ENCODE measurements around the gene TSEN2. TPM values are rescaled to one million over a fixed set of nuclear protein-coding genes. Genes with fewer than 3 reads are reported as not detected.
"Not testable (repeated sequence)": the region's sequence is repeated elsewhere in the genome, so short reads cannot be mapped to it uniquely, and the experiment has no call there.

TSEN2 gene
- polyA plus RNA-seq, 4 donors: 16.9 to 36.5 (median 25.7) TPM

DNA sequence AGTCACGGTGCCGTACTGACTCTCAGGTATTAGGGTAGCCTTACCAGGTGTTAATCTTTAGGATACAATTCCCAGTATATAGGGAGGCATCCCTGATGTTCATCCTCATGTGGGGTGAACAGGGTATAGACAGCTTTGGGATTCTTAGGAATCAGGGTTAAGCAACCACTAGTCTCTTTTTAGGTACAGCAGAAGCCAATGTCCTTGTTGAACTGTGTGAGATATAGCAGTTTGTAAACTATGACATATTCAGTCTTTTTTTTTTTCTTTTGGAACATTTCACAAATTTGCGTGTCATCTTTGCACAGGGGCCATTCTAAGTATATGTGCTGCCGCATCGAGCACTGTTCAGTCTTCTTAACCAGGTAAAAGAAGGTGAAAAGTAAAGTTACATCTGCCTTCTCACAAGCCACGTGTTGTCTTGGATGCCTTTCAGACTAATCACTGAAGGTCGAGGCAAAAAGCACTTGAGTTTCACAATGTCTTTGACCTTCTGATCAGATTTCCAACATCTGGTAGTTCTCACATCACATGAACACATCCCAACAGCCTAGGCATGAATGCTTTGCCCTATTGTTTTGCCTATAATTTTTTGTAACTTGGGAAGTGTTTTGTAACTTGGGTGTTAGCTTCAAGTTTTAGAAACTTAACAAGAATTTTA lies 17.2 kb downstream of the TSEN2 start:
- DNase-seq (ENCODE audit: low read depth in 4 of 4, low spot score in 2 of 4): no peak

DNA sequence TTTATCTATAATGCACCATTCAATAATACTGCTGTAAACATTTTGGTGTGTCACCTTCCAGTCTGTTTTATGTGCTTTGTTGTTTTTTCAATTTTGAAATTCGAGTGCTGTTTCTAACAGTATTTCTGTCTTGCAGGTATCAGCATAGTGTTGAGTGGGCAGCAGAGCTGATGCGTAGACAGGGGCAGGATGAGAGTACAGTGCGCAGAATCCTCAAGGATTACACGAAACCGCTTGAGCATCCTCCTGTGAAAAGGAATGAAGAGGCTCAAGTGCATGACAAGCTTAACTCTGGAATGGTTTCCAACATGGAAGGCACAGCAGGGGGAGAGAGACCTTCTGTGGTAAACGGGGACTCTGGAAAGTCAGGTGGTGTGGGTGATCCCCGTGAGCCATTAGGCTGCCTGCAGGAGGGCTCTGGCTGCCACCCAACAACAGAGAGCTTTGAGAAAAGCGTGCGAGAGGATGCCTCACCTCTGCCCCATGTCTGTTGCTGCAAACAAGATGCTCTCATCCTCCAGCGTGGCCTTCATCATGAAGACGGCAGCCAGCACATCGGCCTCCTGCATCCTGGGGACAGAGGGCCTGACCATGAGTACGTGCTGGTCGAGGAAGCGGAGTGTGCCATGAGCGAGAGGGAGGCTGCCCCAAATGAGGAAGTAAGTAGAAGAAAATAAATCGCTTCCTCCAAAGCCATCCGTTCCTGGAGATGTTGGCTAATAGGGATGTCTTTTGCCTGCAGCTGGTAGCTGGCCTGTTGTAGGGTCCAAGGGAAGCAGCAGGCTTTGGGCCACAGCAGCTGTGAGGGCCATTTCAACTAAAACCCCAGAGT lies 19.1 kb downstream of the TSEN2 start:
- no peak for DNase-seq (ENCODE audit: low read depth in 4 of 4, low spot score in 2 of 4)

DNA sequence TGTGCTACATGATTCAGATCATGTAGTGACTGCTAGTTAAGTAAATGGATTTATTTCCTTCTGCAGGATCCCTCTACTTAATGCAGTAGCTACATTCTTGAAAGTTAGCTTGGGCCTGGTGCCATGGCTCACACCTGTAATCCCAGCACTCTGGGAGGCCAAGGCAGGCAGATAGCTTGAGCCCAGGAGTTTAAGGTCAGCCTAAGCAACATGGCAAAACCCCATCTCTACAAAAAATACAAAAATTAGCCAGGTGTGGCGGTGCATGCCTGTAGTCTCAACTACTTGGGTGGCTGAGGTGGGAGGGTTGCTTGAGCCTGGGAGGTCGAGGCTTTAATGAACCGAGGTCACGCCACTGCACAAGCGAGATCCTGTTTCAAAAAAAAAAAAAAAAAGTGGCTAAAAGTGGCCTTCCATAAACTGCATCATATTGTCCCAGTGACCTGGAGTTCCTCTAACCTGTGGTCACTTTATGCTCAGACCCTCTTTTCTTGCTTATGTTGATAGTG lies 22.0 kb downstream of the TSEN2 start:
- DNase-seq (ENCODE audit: low read depth in 4 of 4, low spot score in 2 of 4): no peak

DNA sequence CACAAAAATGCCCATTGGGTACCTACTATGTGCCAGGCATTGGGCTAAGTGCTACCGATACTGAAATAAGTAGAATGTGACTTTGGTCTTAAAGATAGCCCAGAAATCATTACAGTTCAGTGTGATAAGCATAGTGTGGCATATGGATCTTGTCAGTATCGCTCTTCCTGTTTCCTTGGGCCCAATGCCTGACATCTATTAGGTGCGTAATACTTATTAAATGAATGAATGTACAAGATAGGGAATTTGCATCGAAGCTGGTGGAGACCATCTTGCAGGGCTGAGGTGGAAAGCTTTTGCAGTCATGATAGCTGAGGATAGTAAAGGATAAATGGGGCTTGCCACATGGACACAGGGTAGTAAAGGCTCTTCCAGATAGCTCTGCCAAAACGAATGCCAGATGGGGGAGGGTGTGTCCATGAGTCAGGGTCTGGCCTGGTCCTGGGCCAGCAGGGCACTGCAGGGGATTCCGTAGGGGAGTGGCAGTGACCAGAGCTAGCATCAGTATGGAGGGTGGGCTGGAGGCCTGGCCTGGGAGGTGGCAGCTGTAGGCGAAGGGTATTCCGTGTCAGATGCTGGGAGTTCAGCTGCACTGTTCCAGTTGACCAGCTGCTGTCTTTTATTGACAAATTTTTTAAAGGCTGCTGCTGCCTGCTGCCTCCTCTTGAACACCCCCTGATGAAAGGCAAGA lies 23.5 kb downstream of the TSEN2 start:
- no peak for DNase-seq (ENCODE audit: low read depth in 4 of 4, low spot score in 2 of 4)

DNA sequence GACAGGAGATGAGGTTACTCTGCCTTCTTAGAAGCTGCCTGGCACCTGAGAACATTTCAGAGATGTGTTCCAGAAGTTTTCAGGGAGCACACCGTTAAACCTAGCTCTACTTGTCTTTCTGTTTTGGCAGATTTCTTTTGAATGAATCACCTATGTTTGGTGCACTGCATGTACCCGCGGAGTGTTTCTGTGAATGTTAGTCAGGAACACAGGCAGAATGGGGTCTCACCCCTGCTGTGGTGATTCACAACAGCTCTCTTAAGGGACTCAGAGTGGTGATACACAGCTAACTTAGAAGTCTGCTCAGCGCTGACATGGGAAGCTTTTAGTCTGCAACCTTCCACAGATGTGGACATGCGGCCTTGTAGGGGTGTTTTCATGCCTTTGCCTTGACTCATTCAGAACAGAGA lies 24.0 kb downstream of the TSEN2 start:
- DNase-seq (ENCODE audit: low read depth in 4 of 4, low spot score in 2 of 4): no peak

DNA sequence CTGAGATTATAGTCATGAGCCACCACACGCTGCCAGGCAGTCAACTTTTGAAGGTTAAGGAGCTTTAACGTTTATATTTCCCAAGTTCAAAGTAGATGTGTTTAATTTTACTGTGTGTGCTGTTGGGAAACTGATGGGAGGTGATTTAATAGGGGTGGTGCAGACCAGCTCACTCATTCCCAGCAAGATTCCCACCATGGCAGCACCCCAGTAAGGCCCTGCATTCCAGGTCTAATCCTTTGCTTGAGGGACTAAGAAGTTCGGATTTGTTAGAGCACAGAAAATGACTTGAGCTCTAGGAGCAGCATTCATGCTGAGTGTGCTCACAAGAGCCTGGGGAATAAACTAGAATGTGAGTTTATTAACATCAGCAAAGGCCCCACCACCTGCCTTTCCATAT lies 25.2 kb downstream of the TSEN2 start:
- no peak for DNase-seq (ENCODE audit: low read depth in 4 of 4, low spot score in 2 of 4)

DNA sequence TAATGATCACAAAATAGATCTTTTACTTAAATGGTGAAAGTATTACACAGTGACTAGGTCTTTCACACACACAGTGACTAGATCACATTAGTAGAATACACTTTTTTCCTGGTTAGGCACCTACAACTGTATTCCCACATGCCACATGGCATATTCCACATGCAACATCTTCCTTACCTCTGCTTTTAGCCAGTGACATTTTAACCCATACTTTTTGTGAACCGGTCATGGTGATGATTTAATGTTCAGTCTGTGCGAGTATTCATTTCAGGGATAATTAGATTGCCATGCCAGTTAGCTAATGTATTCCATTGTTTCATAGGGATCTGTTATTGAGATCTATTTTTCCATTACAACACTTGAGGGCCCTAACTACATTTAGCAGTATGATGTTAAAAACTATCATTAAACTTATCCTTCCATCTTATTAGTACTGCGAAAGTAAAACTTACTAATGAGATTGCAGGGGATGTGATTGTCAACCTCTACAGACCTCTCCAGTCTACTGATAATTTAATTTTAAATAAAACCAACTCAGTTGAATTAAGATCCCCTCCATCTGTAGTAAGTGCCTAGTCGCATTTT lies 28.3 kb downstream of the TSEN2 start:
- no peak for DNase-seq (ENCODE audit: low read depth in 4 of 4, low spot score in 2 of 4)

DNA sequence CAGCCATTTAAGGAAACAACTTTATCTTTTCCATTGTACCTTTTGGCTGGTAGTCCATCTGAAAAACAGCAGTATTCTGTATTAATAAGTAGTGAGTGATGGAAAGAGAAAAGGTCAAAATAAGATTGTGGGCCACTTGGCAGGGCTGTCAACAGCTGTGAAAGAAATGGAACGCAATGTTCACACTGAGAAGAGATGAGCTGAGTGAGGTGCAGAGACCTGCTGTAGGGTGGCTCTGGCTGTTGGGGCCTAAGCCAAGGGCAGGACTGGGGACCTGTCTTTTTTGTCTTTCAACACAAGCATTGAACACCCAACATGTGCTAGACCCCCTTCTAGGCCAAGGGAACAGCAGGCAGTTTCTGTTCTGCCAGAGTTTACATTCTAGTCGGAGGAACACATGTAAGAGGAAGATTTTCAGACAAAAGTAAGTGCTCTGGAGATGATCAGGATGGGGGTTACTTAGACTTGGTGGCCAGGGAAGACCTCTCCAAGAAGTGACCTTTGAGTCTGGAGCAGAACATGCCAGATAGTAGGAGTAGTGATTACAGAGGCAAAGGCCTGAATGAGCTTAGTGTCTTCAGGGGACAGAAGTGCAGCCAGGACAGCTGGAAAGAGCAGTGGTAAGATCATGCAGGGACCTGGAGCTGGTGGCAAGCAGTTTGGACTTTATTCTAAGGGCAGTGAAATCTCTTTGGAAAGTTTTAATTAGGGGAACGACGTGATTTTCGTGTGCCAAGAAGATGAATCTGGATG lies 29.6 kb downstream of the TSEN2 start:
- no peak for DNase-seq (ENCODE audit: low read depth in 4 of 4, low spot score in 2 of 4)

DNA sequence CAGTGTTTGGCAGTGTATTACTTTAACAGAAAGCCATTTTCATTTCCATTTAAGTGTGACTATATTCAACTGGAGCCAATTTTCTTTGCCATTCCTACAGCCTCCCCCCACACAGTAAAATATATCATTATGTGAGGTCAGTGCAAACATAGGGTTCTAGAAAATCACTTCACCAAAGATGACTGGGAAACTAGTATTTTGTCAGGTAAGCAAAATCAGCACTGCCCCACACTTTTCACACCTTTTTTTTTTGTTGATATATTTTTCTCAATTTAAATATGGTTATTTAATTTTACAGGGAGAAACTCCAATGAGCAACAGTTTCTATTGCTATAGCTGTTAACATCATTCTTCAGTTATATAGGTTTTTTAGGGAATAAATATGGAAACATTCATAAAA lies 31.4 kb downstream of the TSEN2 start:
- no peak for DNase-seq (ENCODE audit: low read depth in 4 of 4, low spot score in 2 of 4)

DNA sequence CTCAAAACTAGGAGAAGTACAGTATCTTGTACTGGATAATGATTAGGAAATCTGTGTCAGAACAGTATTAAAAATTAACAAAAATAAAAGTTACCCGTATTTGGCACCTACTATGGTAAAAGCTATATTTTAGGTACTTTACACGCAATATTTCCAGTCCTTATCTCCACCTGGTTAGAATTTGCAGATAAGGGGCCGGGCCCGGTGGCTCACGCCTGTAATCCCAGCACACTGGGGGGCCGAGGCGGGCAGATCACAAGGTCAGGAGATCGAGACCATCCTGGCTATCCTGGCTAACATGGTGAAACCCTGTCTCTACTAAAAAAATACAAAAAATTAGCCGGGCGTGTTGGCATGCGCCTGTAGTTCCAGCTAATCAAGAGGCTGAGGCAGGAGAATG lies 32.6 kb downstream of the TSEN2 start:
- no peak for DNase-seq (ENCODE audit: low read depth in 4 of 4, low spot score in 2 of 4)

DNA sequence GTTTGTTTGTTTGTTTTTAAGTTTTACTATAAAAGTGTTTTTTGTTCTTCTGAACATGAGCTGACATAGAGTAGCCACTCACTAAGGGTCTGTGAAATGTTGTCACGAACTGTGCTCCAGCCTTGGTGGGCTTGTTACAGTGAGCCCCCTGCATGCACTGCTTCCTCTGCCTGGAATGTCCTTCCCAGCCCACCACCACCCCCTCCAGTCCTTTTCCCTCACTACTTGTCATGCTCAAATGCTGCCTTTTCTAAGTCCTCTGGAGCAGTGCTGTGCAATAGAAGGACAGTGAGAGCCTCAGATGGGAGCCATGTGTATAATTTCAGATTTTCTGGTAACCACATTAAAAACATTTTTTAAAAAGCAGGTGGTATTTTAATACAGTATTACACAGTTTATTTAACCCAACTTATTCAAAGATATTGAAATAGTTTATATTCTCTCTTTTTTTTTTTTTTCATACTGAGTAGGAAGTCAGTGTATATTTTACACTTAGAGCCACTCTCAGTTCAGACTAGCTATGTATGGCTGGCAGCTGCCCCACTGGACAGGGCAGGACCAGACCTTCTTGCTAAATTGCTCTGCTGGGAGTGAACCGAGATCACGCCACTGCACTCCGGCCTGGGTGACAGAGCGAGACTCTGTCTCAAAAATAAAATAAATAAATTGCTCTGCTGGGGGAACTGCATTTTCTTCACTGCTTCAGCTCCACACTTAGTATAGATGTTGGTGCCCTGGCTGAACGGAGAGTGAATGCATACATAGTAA lies 34.2 kb downstream of the TSEN2 start:
- DNase-seq (ENCODE audit: low read depth in 4 of 4, low spot score in 2 of 4): no peak

DNA sequence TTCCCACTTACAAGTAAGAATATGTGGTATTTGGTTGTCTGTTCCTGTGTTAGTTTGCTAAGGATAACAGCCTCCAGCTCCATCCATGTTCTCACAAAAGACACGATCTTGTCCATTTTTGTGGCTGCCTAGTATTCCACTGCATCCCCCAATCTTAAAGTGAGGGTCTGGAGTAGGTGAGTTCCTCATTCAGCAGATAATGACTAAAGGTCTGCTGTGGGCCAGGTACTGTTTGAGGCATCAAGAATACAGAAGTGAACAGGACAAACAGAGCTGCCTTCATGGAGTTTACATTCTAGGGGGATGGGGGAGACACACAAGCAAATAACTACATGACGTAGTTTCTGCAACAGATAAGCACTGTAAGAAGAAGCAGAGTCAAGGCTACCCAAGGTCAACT lies 36.7 kb downstream of the TSEN2 start:
- DNase-seq (ENCODE audit: low read depth in 4 of 4, low spot score in 2 of 4): no peak

DNA sequence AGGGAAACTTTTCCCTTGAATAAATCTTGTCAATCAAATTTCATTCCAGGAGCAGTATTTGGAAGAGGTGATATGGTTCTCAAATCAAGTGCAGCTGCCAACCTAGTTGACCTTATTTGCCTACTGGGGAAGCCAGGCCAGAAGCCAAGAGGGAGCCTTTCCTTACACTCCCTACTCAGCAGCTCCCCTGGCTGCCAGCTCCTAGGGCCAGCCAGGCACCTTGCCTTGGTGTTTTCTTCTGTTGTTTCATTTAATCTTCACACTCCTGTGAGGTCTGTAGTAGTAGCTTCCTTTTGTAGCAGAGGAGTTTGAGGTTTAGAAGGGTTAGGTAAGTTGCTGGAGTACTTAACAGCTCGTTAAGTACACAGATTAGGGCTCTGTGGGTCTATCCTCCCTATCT lies 38.4 kb downstream of the TSEN2 start:
- no peak for DNase-seq (ENCODE audit: low read depth in 4 of 4, low spot score in 2 of 4)

DNA sequence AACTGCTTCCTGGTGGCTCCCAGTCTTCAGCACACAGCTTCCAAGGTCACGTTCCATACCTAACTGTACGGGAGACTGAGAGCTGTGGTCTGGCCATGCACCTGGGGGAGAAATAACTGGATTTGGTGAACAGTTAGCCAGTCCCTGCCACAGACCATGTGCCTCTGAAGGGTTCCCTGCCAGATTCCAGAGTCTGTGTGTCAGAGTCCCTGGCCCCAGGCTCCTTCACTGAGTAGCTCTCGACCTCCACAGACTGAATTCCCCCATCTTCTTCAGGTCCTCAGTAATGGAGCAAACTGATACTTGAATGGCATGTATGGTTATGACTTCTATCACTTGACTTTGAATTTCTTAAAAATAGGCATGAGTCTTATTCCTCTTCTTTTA lies 43.5 kb downstream of the TSEN2 start:
- no peak for DNase-seq (ENCODE audit: low read depth in 4 of 4, low spot score in 2 of 4)

DNA sequence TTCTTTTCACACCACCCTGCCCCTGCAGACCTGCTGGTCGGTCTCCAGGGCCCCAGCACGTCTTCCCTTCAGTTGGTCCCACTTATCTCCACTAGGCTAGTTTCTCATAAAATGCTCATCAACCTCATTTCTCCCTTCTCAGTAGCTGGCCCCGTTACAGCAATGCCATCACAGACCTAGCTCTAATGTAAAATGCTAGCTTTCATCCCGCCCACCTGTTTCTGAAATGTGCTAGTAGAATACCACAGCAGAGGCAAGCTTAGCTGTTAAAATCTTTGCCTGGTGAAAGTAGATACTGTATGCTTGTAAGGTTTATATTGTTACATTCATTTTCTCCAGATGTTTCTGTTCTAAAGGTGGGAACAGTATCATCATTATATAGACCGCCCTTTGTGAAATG lies 47.9 kb downstream of the TSEN2 start:
- no peak for DNase-seq (ENCODE audit: low read depth in 4 of 4, low spot score in 2 of 4)

DNA sequence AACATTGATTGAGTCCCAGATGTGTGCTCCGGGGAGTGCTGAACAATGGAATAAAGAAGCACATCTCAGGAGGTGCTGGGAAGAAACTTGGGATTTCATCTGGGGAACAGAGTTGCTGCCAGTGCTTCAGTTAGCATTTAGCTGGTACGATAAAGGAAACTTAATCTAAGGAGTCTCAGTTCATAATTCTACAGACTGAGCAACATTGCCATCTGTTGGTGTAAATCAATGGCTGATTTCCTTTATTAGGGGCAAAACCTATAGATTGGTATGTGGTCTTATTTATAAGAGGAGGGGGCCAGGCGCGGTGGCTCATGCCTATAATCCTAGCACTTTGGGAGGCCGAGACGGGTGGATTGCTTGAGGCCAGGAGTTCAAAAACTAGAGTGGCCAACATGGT lies 52.1 kb downstream of the TSEN2 start:
- DNase-seq (ENCODE audit: low read depth in 4 of 4, low spot score in 2 of 4): no peak

DNA sequence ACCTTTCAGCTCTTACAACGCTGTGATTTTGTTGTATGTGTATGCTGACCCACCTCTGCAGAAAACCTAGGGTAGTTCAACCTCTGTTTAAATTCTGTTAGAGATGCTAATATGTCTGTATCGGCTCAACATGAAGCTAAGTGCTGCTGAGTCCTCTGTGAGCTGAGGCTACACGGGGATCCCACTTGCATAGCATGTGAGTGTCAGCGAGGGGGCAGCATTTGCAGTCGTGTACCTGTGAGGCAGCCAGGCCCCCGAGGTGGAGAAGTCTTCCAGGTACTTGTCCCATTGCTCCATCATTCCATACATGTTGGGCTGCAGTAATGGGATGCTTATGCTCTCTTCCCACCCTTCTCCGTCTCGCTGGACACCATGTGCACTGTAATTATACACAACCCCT lies 57.3 kb downstream of the TSEN2 start:
- DNase-seq (ENCODE audit: low read depth in 4 of 4, low spot score in 2 of 4): no peak

DNA sequence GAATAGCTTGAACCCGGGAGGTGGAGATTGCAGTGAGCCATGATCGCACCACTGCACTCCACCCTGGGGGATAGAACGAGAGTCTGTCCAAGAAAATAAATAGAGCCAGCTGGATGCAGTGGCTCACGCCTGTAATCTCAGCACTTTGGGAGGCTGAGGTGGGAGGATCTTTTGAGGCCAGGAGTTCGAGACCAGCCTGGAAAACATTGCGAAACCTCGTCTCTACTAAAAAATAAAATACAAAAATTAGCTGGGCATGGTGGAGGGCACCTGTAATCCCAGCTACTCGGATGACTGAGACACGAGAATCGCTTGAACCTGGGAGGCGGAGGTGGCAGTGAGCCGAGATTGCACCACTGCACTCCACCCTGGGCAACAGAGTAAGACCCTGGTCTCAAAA lies 59.2 kb downstream of the TSEN2 start:
- not testable (repeated sequence) for DNase-seq (ENCODE audit: low read depth in 4 of 4, low spot score in 2 of 4)

DNA sequence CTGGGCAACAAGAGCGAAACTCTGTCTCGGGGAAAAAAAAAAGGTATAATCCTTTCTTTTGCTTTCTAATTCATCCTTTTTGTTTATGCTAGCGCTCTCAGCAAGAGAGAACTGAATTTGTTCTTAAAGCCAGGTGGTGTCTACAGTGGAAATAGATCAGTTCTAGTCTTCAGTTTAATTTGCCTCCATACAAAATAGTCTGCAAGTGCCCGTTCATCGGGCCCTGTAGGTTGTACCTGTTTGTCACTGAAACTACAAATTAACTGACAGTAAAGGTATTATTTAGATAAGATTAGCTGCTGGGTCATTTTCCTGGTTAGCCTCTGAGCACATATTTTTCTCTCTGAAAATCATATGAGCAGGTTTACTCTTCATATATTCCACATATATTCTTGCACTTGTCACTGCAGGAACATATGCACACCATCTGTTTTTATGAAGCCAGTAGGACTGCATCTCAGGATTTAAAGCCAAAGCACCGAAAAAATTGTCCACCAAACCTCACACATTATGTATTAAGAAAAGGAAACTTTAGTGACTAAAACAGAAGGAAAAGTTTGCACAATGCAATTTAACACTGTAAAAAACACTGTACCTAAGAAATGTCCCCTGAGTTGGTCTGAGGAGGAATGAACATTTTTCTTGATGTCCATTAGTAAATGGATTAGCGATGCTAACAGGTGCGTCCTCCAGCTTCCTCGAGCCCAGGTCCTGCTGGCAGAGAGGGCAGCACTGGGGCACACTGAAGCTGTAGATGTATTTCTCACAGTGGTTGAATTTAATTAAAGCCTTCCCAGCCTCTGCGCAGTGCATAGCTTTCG lies 60.6 kb downstream of the TSEN2 start:
- no peak for DNase-seq (ENCODE audit: low read depth in 4 of 4, low spot score in 2 of 4)

All from left renal cortex interstitium (tissue), 4 donors.